Left lung (tissue), 10 donors: ENCODE measurements around the gene AFF2. TPM values are rescaled to one million over a fixed set of nuclear protein-coding genes. Genes with fewer than 3 reads are reported as not detected.

Experiments used
- ATAC-seq: fragments of 200-7000 bp; cut with Tn5 transposase; one replicate; pipeline ENCODE4 v1.9.1; 2020; ENCODE audit warnings: moderate library complexity
- DNase-seq, 4 donors: peaks; one replicate each; pipeline ENCODE4 v3.0.0-alpha.2; 2013 to 2020
- H3K27ac ChIP-seq, 2 donors: fragments of 200-600 bp; sonication (generic) in 1 of 2; one replicate each; pipeline versions ENCODE4 v1.5.0 to v1.8.0; 2020 to 2021
- H3K27me3 ChIP-seq, 2 donors: fragments of 200-600 bp; sonication (generic) in 1 of 2; one replicate each; pipeline versions ENCODE4 v1.5.0 to v1.8.0; 2020 to 2021
- H3K36me3 ChIP-seq, 2 donors: fragments of 200-600 bp; sonication (generic) in 1 of 2; one replicate each; pipeline versions ENCODE4 v1.5.0 to v1.8.0; 2020 to 2021
- H3K4me1 ChIP-seq, 2 donors: fragments of 200-600 bp; one replicate each; pipeline ENCODE4 v1.8.0; 2021
- H3K4me3 ChIP-seq, 2 donors: fragments of 200-600 bp; sonication (generic) in 1 of 2; one replicate each; pipeline versions ENCODE4 v1.5.0 to v1.8.0; 2020 to 2021; ENCODE audit warnings: mild to moderate bottlenecking in 1 of 2
- H3K9me3 ChIP-seq, 2 donors: fragments of 200-600 bp; sonication (generic) in 1 of 2; one replicate each; pipeline versions ENCODE4 v1.5.0 to v1.8.0; 2020 to 2021
- intact Hi-C, 2 donors: fragments of 100-400 bp; cut with DNase I; formaldehyde crosslinking; loops; one replicate each; pipeline versions ENCODE4 v1.11.2 to v1.14.2; 2022
- polyA plus RNA-seq, 6 donors: library from polyadenylated mRNA; unstranded; fragments of 120-200 nt; gene quantifications; one replicate each; pipeline ENCODE4 v1.2.1, GENCODE V29; 2013; ENCODE audit not compliant: insufficient read length in 6 of 6
- total RNA-seq, 2 donors: library from RNA; stranded (reverse); fragmentation: NEBNext Ultra II Directional; extraction: Animal tissue kit (Norgen Biotek cat#: 25700); gene quantifications; one replicate each; pipeline ENCODE4 v1.2.1, GENCODE V29; 2021
- TF ChIP-seq, protein P1 (sequence below), 2 donors: fragments of 200-600 bp; sonication (generic) in 1 of 2; IDR thresholded peaks; one replicate each; pipeline versions ENCODE4 v1.5.0 to v1.8.0; 2021; ENCODE audit warnings: antibody characterized with exemption in 2 of 2
- donor health status: DM: no; HTN: yes; CAD: no.
- donor health status: DM: no; HTN: no; CAD: no.

Gene AFF2
- total and polyA plus RNA-seq, 8 donors = 4.8 to 10.2 (median 5.7) TPM

- DNase-seq (no peak), ATAC-seq (no peak)
- H3K27ac ChIP-seq = no peak overlapping the region
- no peak overlapping the region for H3K4me3 ChIP-seq
- no peaks in the 10 kb centered on the region for H3K36me3 ChIP-seq
- intact Hi-C loops = no loop called here
- TF ChIP-seq, protein P1, sequence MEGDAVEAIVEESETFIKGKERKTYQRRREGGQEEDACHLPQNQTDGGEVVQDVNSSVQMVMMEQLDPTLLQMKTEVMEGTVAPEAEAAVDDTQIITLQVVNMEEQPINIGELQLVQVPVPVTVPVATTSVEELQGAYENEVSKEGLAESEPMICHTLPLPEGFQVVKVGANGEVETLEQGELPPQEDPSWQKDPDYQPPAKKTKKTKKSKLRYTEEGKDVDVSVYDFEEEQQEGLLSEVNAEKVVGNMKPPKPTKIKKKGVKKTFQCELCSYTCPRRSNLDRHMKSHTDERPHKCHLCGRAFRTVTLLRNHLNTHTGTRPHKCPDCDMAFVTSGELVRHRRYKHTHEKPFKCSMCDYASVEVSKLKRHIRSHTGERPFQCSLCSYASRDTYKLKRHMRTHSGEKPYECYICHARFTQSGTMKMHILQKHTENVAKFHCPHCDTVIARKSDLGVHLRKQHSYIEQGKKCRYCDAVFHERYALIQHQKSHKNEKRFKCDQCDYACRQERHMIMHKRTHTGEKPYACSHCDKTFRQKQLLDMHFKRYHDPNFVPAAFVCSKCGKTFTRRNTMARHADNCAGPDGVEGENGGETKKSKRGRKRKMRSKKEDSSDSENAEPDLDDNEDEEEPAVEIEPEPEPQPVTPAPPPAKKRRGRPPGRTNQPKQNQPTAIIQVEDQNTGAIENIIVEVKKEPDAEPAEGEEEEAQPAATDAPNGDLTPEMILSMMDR (IDR thresholded peaks at IDR 0.05) = no peak
- no peaks in the 10 kb centered on the region for H3K27me3 ChIP-seq
- H3K4me1 ChIP-seq = no peaks in the 10 kb centered on the region
- H3K9me3 ChIP-seq = no peaks in the 10 kb centered on the region
Measured at GRCh38 chrX:148540671-148541583, 40.5 kb downstream of the AFF2 start.

DNA sequence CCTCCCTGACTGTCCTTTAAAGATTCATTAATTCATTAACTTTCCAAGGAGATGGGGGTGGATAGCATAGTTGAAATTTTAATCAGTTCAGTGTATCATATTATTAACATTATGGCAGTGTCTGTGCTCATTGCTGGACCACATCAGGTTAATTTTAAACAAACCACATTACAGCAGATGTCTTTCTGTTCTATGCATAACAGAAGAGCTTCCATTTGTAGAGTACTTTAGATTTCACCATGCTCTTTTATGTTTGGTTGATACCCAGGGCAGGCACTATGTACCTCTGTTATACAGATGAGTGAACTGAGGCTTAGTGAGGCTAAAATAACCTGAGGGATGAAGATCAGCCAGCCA is 41.1 kb downstream of the AFF2 start:
- Histone ChIP-seq H3K9me3 (no peaks in the 10 kb centered on the region), H3K4me3 (no peak overlapping the region), H3K36me3 (no peaks in the 10 kb centered on the region), H3K27ac (no peak overlapping the region), H3K27me3 (no peaks in the 10 kb centered on the region), H3K4me1 (no peaks in the 10 kb centered on the region)
- intact Hi-C loops = no loop called here
- DNase-seq (no peak), ATAC-seq (no peak)
- TF ChIP-seq, protein P1 (IDR thresholded peaks at IDR 0.05) = no peak

DNA sequence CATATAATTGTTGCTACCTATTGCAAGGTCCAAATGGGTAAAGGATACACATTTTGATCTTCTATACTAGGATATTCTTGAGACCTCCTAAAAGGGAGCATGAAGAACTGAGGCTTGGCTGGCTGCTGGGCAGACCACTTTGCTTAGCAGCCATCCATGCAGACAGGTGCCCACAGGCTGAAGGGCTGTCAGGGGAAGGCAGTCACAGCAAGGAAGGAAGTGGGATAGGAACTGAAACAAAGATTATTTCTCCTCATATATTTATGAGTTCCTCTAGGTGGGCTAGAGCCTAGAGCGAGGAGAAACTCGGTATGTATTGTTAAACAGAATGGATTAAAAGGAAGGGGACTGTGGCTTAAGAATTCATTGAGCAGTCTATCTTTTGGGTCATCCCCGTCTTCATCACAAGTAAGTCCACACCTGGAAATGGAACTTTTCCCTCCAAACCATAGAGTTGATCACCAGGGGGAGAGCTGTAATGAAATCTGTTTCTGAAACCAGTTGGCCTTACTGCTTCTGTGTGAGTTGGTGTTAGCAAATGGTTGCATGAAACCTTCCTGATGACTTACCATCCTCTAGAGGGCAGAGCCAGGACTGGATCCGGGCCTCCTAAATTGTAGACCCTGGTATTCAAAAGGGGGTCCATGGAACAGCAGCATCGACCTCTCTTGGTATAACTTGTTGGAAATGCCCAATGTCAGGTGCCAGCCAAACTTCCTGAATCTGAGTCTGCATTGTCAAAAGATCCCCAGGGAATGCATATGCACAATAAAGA is 42.3 kb downstream of the AFF2 start:
- intact Hi-C loops = no loop called here
- no peaks in the 10 kb centered on the region for H3K36me3 ChIP-seq
- no peaks in the 10 kb centered on the region for H3K9me3 ChIP-seq
- no peak overlapping the region for H3K27ac ChIP-seq
- DNase-seq (no peak), ATAC-seq (no peak)
- TF ChIP-seq, protein P1 (IDR thresholded peaks at IDR 0.05) = no peak
- H3K4me3 ChIP-seq = no peak overlapping the region
- no peaks in the 10 kb centered on the region for H3K27me3 ChIP-seq
- no peaks in the 10 kb centered on the region for H3K4me1 ChIP-seq

- H3K27ac ChIP-seq = no peak overlapping the region
- intact Hi-C loops = no loop called here
- H3K27me3 ChIP-seq = no peaks in the 10 kb centered on the region
- TF ChIP-seq, protein P1 (IDR thresholded peaks at IDR 0.05) = peak in 1 of 2 donors; percentile 18
- no peaks in the 10 kb centered on the region for H3K9me3 ChIP-seq
- no peaks in the 10 kb centered on the region for H3K4me1 ChIP-seq
- H3K4me3 ChIP-seq = no peak overlapping the region
- H3K36me3 ChIP-seq = no peaks in the 10 kb centered on the region
- DNase-seq (no peak), ATAC-seq (no peak)
Measured at GRCh38 chrX:148552775-148553174, 52.4 kb downstream of the AFF2 start.

DNA sequence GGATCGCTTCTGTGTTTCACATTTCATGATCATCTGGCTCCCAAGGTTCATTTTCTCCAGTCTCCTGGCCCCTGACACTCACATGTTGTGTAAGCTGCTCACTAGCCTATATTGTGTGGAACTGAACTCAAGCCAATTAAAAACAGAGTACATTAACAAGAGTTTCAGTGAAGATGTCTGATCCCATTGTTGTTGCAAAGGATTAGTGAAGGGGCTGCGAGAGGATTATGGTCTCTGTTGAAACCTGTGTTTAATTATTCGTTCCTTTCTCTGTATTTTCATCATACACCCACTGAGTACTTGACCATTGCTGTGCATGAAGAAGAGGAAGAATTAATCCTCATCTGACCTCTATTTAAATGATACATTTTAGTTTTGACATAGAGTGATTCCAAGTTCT is 54.7 kb downstream of the AFF2 start:
- TF ChIP-seq, protein P1 (IDR thresholded peaks at IDR 0.05) = no peak
- ATAC-seq (no peak), DNase-seq (no peak)
- Histone ChIP-seq H3K27me3 (no peaks in the 10 kb centered on the region), H3K4me1 (no peaks in the 10 kb centered on the region), H3K36me3 (no peaks in the 10 kb centered on the region), H3K4me3 (no peak overlapping the region), H3K27ac (no peak overlapping the region), H3K9me3 (no peaks in the 10 kb centered on the region)
- intact Hi-C loops = no loop called here
